Endometrial microvascular endothelial cells (primary cell): ENCODE measurements around the gene STRAP. TPM values are rescaled to one million over a fixed set of nuclear protein-coding genes. Genes with fewer than 3 reads are reported as not detected.
"Not testable (repeated sequence)": the region's sequence is repeated elsewhere in the genome, so short reads cannot be mapped to it uniquely, and the experiment has no call there.

ENCODE experiments used
- in situ Hi-C: cut with HindIII; loops from 2 replicates; pipeline ENCODE4 v1.10.0; 2017; ENCODE audit warnings: low sequenced_read_pairs, low pct_unique_long_range_greater_than_20kb; ENCODE audit errors: inconsistent ontology term
- total RNA-seq: library from RNA; depleted of rRNA; stranded (reverse); fragments of >200 nt; gene quantifications from one replicate; pipeline ENCODE4 v1.2.3, GENCODE V29; 2015; ENCODE audit errors: inconsistent ontology term

STRAP gene
- total RNA-seq, 1 donor from 2014 or later, result 147 TPM

- in situ Hi-C loops, result no loop called here
Observed at GRCh38 chr12:15910864-15911721, 28.9 kb downstream of the STRAP start, which contains the start of gene DERA. TSS of gene DERA (plus strand) at chr12:15911332. CDS start at chr12:15911384, 52 bp downstream.

GRCh38 chr12:15911931-15912330 lies 29.7 kb downstream of the STRAP start:
- in situ Hi-C loops, result not testable (repeated sequence)

- in situ Hi-C loops, result not testable (repeated sequence)
Observed at GRCh38 chr12:15914131-15914530, 31.9 kb downstream of the STRAP start.

- in situ Hi-C loops, result no loop called here
Observed at GRCh38 chr12:15918066-15918465, 35.9 kb downstream of the STRAP start.

GRCh38 chr12:15919418-15919817 lies 37.2 kb downstream of the STRAP start:
- in situ Hi-C loops, result no loop called here

- in situ Hi-C loops, result no loop called here
Observed at GRCh38 chr12:15924956-15925355, 42.8 kb downstream of the STRAP start.

- in situ Hi-C loops, result no loop called here
Observed at GRCh38 chr12:15928346-15928745, 46.2 kb downstream of the STRAP start.

GRCh38 chr12:15928870-15929571 lies 46.8 kb downstream of the STRAP start:
- in situ Hi-C loops, result no loop called here

- in situ Hi-C loops, result no loop called here
Observed at GRCh38 chr12:15931590-15932053, 49.4 kb downstream of the STRAP start.

- in situ Hi-C loops, result no loop called here
Observed at GRCh38 chr12:15932327-15932726, 50.1 kb downstream of the STRAP start.

GRCh38 chr12:15932971-15933370 lies 50.8 kb downstream of the STRAP start:
- in situ Hi-C loops, result no loop called here

GRCh38 chr12:15933751-15934150 lies 51.6 kb downstream of the STRAP start:
- in situ Hi-C loops, result no loop called here

GRCh38 chr12:15936751-15937150 lies 54.6 kb downstream of the STRAP start:
- in situ Hi-C loops, result no loop called here

- in situ Hi-C loops, result no loop called here
Observed at GRCh38 chr12:15937902-15938301, 55.7 kb downstream of the STRAP start.

- in situ Hi-C loops, result no loop called here
Observed at GRCh38 chr12:15939111-15939510, 56.9 kb downstream of the STRAP start.

- in situ Hi-C loops, result no loop called here
Observed at GRCh38 chr12:15942475-15942874, 60.3 kb downstream of the STRAP start.

GRCh38 chr12:15943519-15943918 lies 61.3 kb downstream of the STRAP start:
- in situ Hi-C loops, result not testable (repeated sequence)

- in situ Hi-C loops, result not testable (repeated sequence)
Observed at GRCh38 chr12:15948461-15948860, 66.3 kb downstream of the STRAP start.
